Measurements from ENCODE around the gene CEP295NL. TPM values are rescaled to one million over a fixed set of nuclear protein-coding genes. Genes with fewer than 3 reads are reported as not detected.
A peak's percentile ranks its signal among the peaks of the same experiment; 100 is the strongest.

Gene CEP295NL
- total and polyA plus RNA-seq, 12 donors: 0.04 to 2.6 (median 0.82) TPM

DNA sequence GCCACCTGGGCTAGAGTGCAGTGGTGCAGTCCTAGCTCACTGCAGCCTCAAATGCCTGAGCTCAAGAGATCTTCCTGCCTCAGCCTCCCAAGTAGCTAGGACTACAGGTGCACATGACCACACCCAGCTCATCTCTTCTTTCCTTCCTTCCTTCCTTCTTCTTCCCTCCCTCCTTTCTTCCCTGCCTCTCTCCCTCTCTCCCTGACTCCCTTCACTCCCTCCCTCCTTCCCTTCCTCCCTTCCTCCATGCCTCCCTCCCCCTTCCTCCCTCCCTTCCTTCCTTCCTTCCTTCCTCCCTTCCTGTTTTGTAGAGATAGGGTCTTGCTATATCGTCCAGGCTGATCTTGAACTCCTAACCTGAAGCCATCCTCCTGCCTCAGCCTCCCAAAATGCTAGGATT, 38.9 kb downstream of the CEP295NL start:
- H3K27me3 ChIP-seq: no peaks in the 10 kb centered on the region
- H3K27ac ChIP-seq: no peak overlapping the region
- intact Hi-C loops (cut with DNase I): loop anchor here in 2 of 10 donors (2.0 to 10.0 kb wide), 2 partner anchors 61 to 107 kb away; partner anchors contain the start of gene TIMP2 (in 2 of the 2)
- TF ChIP-seq, protein P1, sequence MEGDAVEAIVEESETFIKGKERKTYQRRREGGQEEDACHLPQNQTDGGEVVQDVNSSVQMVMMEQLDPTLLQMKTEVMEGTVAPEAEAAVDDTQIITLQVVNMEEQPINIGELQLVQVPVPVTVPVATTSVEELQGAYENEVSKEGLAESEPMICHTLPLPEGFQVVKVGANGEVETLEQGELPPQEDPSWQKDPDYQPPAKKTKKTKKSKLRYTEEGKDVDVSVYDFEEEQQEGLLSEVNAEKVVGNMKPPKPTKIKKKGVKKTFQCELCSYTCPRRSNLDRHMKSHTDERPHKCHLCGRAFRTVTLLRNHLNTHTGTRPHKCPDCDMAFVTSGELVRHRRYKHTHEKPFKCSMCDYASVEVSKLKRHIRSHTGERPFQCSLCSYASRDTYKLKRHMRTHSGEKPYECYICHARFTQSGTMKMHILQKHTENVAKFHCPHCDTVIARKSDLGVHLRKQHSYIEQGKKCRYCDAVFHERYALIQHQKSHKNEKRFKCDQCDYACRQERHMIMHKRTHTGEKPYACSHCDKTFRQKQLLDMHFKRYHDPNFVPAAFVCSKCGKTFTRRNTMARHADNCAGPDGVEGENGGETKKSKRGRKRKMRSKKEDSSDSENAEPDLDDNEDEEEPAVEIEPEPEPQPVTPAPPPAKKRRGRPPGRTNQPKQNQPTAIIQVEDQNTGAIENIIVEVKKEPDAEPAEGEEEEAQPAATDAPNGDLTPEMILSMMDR (IDR thresholded peaks at IDR 0.05): no peak
- ATAC-seq: no peak
- peaks cover 0 to 45% (median 10%) of the 10 kb centered on the region in 9 donors for H3K36me3 ChIP-seq
- peaks cover 3 to 39% (median 12%) of the 10 kb centered on the region in 9 donors for H3K4me1 ChIP-seq
- H3K4me3 ChIP-seq: no peak overlapping the region
- H3K9me3 ChIP-seq: peaks cover 0 to 4% (median 0%) of the 10 kb centered on the region in 11 donors
- DNase-seq: no peak
- 39 to 53% methylated on average over 1 of the region's 1 CpG for WGBS, 2 donors

DNA sequence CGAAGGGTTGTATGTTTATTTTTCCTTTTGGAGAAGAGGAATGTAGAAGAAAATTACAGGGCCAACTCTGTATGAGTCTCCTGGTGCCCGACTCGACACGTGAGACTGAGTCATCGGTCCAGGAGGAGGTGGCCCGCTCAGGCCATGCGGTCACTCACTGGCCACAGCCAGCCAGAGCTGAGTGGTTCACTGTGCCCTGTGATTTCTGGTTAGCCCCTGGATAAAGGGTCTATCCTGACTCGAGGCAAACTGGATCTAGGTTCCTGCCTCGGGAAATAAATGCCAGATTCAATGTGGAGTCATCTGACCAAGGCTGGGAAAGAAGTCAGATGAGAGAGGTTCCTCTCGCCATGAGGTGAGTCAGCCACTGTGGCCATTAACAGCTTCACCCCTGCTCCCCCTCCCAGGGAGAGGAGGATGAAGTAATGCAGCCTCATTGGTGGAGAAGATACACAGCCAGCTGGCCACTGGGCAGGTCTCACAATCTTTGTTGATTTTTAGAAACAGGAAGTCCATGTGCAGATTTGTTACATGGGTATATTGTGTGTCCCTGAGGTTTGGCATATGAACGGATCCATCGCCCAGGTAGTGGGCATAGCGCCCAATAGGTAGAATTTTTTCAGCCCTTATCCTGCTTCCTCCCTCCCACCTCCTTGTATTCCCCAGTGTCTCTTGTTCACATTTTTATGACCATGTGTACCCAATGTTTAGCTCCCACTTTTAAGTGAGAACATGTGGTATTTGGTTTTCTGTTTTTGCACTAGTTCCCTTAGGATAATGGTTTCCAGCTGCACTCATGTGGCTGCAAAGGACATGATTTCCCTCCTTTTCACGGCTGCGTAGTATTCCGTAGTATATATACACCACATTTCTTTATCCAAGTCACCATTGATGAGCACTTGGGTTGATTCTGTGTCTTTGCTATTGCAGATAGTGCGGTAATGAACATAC, 40.7 kb downstream of the CEP295NL start:
- Histone ChIP-seq H3K4me3 (no peak overlapping the region), H3K36me3 (peaks cover 0 to 45% (median 0%) of the 10 kb centered on the region in 9 donors), H3K4me1 (peaks cover 3 to 38% (median 12%) of the 10 kb centered on the region in 9 donors), H3K27ac (peak overlapping the region in 9 of 10 donors; percentile 16 to 79 (median 55)), H3K27me3 (no peaks in the 10 kb centered on the region), H3K9me3 (peaks cover 0 to 4% (median 0%) of the 10 kb centered on the region in 11 donors)
- intact Hi-C loops (cut with DNase I): loop anchor here in 2 of 10 donors (10.0 kb wide), 1 partner anchor 62 kb away; the partner anchor contains the start of gene TIMP2 (in 2 of the 2)
- WGBS, 2 donors: 76 to 79% methylated on average over 17 of the region's 17 CpGs
- TF ChIP-seq, protein P1 (IDR thresholded peaks at IDR 0.05): no peak
- DNase-seq (peak; percentile 52 to 73), ATAC-seq (peak; percentile 56 to 94 (median 84))

DNA sequence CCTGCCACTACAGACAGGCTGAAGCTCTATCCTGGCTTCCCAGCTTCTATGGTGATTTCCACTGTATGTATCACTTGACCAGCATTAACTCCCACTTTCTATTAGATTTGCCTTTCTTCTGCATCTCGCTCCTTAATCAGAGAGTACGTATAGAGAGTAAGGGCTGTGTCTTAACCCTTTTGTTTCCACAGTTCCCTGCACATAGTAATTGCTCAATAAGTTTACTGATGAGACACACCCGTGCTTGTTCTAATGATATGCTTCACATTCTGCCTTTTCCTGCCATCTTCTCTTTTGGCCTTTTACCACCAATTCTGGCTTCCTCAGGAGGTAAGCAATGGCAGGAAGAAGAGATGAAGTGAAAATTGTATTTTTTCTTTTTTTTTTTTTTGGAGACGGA, 41.8 kb downstream of the CEP295NL start:
- H3K27ac ChIP-seq: peak overlapping the region in 5 of 10 donors; percentile 36 to 79 (median 64)
- H3K4me1 ChIP-seq: peaks cover 3 to 27% (median 8%) of the 10 kb centered on the region in 9 donors
- DNase-seq (no peak), ATAC-seq (no peak)
- peaks cover 0 to 4% (median 0%) of the 10 kb centered on the region in 11 donors for H3K9me3 ChIP-seq
- 88 to 96% methylated on average over 4 of the region's 4 CpGs for WGBS, 2 donors
- H3K27me3 ChIP-seq: no peaks in the 10 kb centered on the region
- H3K36me3 ChIP-seq: peaks cover 0 to 50% (median 10%) of the 10 kb centered on the region in 9 donors
- TF ChIP-seq, protein P1 (IDR thresholded peaks at IDR 0.05): no peak
- intact Hi-C loops (cut with DNase I): loop anchor here in 2 of 10 donors (10.0 kb wide), 1 partner anchor 64 kb away; the partner anchor contains the start of gene TIMP2 (in 2 of the 2)
- H3K4me3 ChIP-seq: no peak overlapping the region

DNA sequence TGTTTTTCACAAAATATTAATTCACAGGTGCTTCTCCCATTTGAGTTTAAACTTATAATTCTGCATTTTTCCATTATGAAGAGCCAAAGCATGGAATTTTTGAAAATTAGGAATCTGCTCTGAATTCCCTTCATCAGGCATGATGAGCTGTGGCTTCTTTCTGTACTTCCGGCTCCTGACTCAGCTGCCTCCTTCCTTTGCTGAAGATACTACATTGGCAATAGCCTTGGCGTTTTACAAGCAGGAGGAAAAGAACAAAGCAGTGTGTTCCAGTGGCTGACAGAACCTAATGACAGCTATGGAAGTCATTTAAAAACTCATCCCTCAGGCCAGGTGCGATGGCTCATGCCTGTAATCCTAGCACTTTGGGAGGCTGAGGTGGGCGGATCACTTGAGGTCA, 44.0 kb downstream of the CEP295NL start:
- no peak for ATAC-seq

More for the DNA sequence above, 44.0 kb downstream of the CEP295NL start:
- TF ChIP-seq, protein P1 (IDR thresholded peaks at IDR 0.05): no peak
- Histone ChIP-seq H3K4me3 (no peak overlapping the region), H3K4me1 (peaks cover 0 to 18% (median 0%) of the 10 kb centered on the region in 9 donors), H3K36me3 (peaks cover 0 to 71% (median 23%) of the 10 kb centered on the region in 9 donors), H3K27ac (no peak overlapping the region), H3K9me3 (peaks cover 0 to 4% (median 0%) of the 10 kb centered on the region in 11 donors), H3K27me3 (no peaks in the 10 kb centered on the region)
- 84 to 90% methylated on average over 4 of the region's 4 CpGs for WGBS, 2 donors
- DNase-seq: no peak
- intact Hi-C loops (cut with DNase I): no loop called here

All from heart right ventricle (tissue), 16 donors.